ENCODE data around the gene PCNA.
"Not testable (repeated sequence)": the region's sequence is repeated elsewhere in the genome, so short reads cannot be mapped to it uniquely, and the experiment has no call there.

Gene PCNA

GRCh38 chr20:5071942-5072341 is 47.8 kb downstream of the PCNA start:
- intact Hi-C loops (cut with DNase I): not testable (repeated sequence)
- peak in 2 of 10 donors; percentile 31 to 69 for DNase-seq

GRCh38 chr20:5070570-5070969 is 49.2 kb downstream of the PCNA start:
- DNase-seq: peak in 2 of 10 donors; percentile 4 to 20
- intact Hi-C loops (cut with DNase I): no loop called here

GRCh38 chr20:5070081-5070480 is 49.7 kb downstream of the PCNA start:
- intact Hi-C loops (cut with DNase I): no loop called here
- peak in 1 of 10 donors; percentile 16 for DNase-seq

GRCh38 chr20:5069141-5069806 is 50.5 kb downstream of the PCNA start:
- intact Hi-C loops (cut with DNase I): no loop called here
- DNase-seq: peak in 1 of 10 donors; percentile 1

GRCh38 chr20:5067877-5068645 is 51.7 kb downstream of the PCNA start:
- intact Hi-C loops (cut with DNase I): no loop called here
- DNase-seq: peak in 2 of 10 donors; percentile 25 to 50

GRCh38 chr20:5065879-5066383 is 53.8 kb downstream of the PCNA start:
- intact Hi-C loops (cut with DNase I): no loop called here
- DNase-seq: peak in 7 of 10 donors; percentile 15 to 92 (median 51)

GRCh38 chr20:5065166-5065878 is 54.4 kb downstream of the PCNA start:
- intact Hi-C loops (cut with DNase I): no loop called here
- DNase-seq: no peak

Measured in posterior cingulate gyrus (tissue), 11 donors.